HCT116 (cell line): ENCODE results near the gene MAPK4.

ENCODE experiments used
- CTCF ChIP-seq, 3 experiments: fragments of 200-600 bp in 1 of 3; sonication (generic) in 1 of 3; IDR thresholded peaks in 2 of 3; conservative IDR thresholded peaks in 1 of 3; 2 replicates each; pipeline ENCODE4 v1.5.1; 2012 to 2017; ENCODE audit warnings: low read depth in 2 of 3, low read length in 2 of 3, antibody characterized with exemption in 1 of 3, borderline replicate concordance in 1 of 3, control low read depth in 1 of 3, mild to moderate bottlenecking in 1 of 3, mixed read lengths in 1 of 3, mixed run types in 1 of 3, moderate library complexity in 1 of 3; ENCODE audit not compliant: insufficient read depth in 1 of 3
- EZH2 ChIP-seq: fragments of 200-600 bp; sonication (generic); IDR thresholded peaks from 2 replicates; pipeline ENCODE4 v1.6.1; 2017; ENCODE audit warnings: antibody characterized with exemption, mixed run types
- EZH2phosphoT487 ChIP-seq: fragments of 200-600 bp; IDR thresholded peaks from 2 replicates; pipeline ENCODE4 v1.6.1; 2018; ENCODE audit warnings: antibody characterized with exemption, borderline replicate concordance
- MAX ChIP-seq: IDR thresholded peaks from 2 replicates; pipeline ENCODE4 v1.6.1; 2012
- POLR2A ChIP-seq: IDR thresholded peaks from 2 replicates; pipeline ENCODE4 v1.7.0; 2011; ENCODE audit warnings: borderline replicate concordance; ENCODE audit not compliant: insufficient read depth, insufficient read length; ENCODE audit errors: extremely low read depth
- RAD21 ChIP-seq: IDR thresholded peaks from 2 replicates; pipeline ENCODE4 v1.6.1; 2012; ENCODE audit warnings: low read depth, mild to moderate bottlenecking
- REST ChIP-seq: IDR thresholded peaks from 2 replicates; pipeline ENCODE4 v1.6.1; 2012; ENCODE audit warnings: low read depth
- SP1 ChIP-seq: IDR thresholded peaks from 2 replicates; pipeline ENCODE4 v1.6.1; 2012; ENCODE audit warnings: low read depth
- YY1 ChIP-seq: IDR thresholded peaks from 2 replicates; pipeline ENCODE4 v1.6.1; 2011; ENCODE audit warnings: low read length, low read depth, moderate library complexity, mild to moderate bottlenecking; ENCODE audit not compliant: insufficient replicate concordance; ENCODE audit errors: extremely low read depth
- ZBTB33 ChIP-seq: IDR thresholded peaks from 2 replicates; pipeline ENCODE4 v1.6.1; 2011; ENCODE audit warnings: mild to moderate bottlenecking, low read length, moderate library complexity; ENCODE audit not compliant: insufficient replicate concordance; ENCODE audit errors: extremely low read depth
- ZNF274 ChIP-seq: fragments of 200-500 bp; sonication (Bioruptor generic); IDR thresholded peaks from 2 replicates; pipeline ENCODE4 v1.6.1; 2014; ENCODE audit warnings: mild to moderate bottlenecking, low read depth, low read length, inconsistent platforms

GRCh38 chr18:50579061-50579774 is 19.3 kb downstream of the MAPK4 start:
- TF ChIP-seq CTCF (IDR thresholded peaks at IDR 0.05 in 2 of 3, conservative IDR thresholded peaks at IDR 0.05 in 1 of 3; ENCODE audit: borderline replicate concordance in 1 of 3, insufficient read depth in 1 of 3, low read depth in 2 of 3, low read length in 2 of 3) (no peak), MAX (no peak), YY1 (no peak), EZH2 (no peak), POLR2A (no peak), RAD21 (no peak), ZNF274 (no peak), SP1 (no peak), ZBTB33 (no peak), EZH2phosphoT487 (no peak), REST (no peak)
